GM19455 (cell line): ENCODE results near the gene CAPZB.
"Not testable (repeated sequence)": the region's sequence is repeated elsewhere in the genome, so short reads cannot be mapped to it uniquely, and the experiment has no call there.

Experiments
- ATAC-seq: cut with Tn5 transposase; IDR thresholded peaks from one replicate; pipeline ENCODE4 v1.9.1; 2021; ENCODE audit not compliant: unreplicated experiment

CAPZB gene

DNA sequence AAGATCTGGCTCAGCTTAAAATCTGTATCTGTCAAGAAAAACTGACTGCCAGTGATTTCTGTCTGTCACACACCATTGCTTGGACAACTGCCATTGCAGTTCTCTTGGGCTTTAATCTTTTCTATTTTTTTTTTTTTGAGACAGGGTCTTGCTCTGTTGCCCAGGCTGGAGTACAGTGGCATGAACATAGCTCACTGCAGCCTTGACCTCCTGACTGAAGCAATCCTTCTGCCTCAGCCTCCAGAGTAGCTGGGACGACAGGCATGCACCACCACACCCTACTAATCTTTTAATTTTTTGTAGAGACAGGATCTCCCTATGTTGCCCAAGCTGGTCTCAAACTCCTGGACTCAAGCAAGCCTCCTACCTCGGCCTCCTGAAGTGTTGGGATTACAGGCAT is 14.5 kb upstream of the CAPZB start:
- not testable (repeated sequence) for ATAC-seq

DNA sequence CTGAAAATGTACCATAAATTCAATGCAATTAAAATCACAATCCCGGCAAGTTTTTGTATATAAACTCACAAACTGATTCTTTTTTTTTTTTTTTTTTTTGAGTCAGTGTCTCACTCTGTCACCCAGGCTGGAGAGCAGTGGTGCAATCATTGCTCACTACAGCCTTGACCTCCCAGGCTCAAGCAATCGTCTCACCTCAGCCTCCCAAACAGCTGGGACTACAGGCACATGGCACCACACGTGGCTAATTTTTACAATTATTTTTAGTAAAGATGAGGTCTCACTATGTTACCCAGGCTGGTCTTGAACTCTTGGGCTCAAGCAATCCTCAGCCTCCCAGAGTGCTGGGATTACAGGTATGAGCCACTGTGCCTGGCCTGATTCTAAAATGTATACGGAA is 12.1 kb upstream of the CAPZB start:
- not testable (repeated sequence) for ATAC-seq

DNA sequence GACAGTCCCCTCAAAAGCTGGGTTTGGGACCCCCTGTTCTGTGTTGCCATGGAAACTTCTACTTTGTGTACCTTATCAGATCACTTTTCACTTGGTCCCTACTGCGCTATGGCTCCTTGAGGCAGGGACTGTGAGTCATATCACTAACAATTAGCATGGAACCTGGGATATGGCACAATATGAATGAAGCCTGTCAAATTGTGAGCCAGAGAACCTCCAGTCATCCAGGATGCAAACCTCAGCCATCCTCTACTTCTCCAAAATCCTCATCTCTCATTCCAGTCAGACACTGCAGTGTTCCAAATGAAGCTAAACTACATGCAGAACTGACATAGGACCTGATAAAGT is 11.2 kb upstream of the CAPZB start:
- no peak for ATAC-seq

- no peak for ATAC-seq
Observed at GRCh38 chr1:19495799-19496526, 10.6 kb upstream of the CAPZB start.

DNA sequence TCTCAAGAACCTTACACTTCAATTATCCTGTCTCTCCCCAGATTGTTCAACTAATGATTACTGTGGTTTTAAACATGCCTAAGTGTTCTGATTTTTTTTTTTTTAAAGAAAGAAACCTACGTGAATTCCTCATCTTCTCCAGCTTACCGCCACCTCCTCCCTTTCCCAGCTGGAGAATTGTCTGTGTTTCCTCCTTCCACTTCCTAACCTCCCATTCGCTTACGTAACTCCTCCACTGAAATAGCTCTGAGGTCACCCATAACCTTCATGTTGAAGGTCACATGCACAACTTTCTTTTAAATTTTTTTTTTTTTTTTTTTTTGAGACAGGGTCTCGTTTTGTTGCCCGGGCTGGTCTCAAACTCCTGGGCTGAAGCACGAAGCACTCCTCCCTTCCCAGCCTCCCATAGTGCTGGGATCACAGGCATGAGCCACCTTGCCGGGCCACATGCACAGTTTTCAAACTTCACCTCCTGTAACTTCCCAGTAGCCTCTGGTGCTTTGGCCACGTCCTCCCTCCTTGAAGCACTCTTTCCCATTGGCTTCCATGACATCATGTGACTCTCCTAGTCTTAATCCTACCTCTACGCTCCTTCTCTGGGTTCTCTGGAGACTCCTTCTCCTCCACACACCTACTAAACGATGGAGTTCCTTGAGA is 9.8 kb upstream of the CAPZB start:
- no peak for ATAC-seq

DNA sequence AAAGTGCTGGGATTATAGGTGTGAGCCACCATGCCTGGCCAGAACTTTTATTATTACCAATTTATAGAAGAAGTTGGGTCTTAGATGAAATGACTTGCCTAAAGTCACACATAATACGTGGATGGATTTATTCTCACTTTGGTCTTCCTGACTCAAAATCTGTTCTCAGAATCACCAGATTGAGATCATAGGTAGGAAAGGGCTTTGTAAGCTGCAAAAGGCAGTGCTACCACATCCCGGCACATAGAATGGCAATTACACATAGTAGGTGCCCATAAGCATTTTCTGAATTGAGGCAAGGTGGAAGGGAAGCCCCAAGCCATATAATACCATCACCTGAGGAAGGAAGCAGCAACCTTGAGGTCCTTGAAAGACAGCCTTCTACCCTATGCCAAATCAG is 8.2 kb upstream of the CAPZB start:
- ATAC-seq, result no peak

DNA sequence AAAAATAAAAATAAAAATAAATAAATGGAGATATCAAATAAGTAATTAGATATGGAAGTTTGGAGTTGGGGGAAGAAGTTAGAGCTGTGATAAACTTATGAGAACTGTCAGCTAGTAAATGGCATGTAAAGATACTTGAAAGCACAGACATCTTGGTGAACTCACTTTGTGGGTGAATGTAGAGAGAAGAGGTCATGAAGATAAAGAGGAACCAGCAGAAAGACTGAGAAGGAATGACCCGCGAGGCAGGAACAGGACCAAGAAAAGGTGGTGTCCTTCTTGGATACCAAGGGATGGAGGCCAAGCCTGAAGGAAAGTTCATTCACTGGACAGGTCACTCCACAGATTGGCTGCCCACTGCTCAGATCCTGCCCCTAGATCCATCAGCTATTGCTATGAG is 4.7 kb upstream of the CAPZB start:
- ATAC-seq, result no peak

- no peak for ATAC-seq
Observed at GRCh38 chr1:19488136-19488535, 2.8 kb upstream of the CAPZB start.

DNA sequence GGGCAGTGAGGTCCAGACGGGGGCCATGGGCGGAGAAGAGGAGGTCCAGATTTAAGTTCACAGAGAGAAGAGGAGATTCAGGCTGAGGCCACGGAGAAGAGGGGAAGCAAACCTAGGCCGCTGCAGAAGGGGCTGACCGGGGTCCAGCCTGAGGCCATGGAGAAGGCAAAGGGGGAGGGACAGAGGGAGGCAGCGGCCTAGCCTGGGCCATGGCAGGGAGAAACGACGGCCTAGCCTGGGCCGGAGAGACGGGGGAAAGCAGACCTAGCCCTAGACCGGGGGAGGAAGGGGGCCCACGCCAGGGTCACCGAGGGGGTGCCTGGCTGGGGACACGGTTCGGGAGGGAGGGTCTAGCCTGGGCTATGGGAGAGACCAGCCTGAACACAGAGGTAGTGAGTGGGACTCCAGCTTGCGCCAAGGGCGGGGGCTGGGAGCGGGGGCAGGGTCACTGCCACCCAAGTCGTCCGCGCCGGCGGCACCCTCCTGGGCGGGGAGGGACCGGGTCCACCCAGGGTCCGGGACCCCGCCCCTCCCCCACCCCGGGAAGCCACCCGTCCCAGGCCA is 459 bp downstream of the CAPZB start:
- peak; percentile 19 for ATAC-seq

- ATAC-seq, result no peak
Observed at GRCh38 chr1:19484338-19484797, 971 bp downstream of the CAPZB start.

GRCh38 chr1:19483691-19484090 is 1.6 kb downstream of the CAPZB start:
- ATAC-seq, result no peak

GRCh38 chr1:19483261-19483660 is 2.1 kb downstream of the CAPZB start:
- no peak for ATAC-seq

DNA sequence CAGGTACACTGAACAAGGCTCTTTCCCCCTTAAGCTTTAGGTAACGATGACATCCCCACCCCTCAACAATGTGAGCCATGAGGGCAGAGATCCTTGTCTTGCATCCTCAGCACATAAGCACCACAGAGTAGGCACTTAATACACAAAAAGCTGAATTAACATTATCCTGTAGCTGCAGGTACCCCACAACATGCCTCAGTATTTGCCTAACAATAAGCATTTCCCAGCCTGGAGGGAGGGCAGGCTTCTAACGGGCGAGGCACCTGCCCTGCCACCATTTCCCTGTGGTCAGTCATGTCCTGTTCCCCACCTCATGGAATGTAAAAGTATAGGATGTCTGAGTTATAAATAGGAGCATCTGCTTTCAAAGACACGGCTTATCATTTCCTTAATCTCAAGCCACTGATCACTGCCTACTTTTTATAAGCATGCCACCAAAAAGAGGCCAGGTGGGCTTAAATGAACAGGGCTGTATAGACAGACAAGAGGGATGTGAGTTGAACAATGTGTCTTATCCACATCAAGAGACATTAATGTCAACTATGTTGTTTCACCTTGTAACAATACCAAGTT is 3.4 kb downstream of the CAPZB start:
- no peak for ATAC-seq

- ATAC-seq, result no peak
Observed at GRCh38 chr1:19480282-19480681, 5.1 kb downstream of the CAPZB start.

DNA sequence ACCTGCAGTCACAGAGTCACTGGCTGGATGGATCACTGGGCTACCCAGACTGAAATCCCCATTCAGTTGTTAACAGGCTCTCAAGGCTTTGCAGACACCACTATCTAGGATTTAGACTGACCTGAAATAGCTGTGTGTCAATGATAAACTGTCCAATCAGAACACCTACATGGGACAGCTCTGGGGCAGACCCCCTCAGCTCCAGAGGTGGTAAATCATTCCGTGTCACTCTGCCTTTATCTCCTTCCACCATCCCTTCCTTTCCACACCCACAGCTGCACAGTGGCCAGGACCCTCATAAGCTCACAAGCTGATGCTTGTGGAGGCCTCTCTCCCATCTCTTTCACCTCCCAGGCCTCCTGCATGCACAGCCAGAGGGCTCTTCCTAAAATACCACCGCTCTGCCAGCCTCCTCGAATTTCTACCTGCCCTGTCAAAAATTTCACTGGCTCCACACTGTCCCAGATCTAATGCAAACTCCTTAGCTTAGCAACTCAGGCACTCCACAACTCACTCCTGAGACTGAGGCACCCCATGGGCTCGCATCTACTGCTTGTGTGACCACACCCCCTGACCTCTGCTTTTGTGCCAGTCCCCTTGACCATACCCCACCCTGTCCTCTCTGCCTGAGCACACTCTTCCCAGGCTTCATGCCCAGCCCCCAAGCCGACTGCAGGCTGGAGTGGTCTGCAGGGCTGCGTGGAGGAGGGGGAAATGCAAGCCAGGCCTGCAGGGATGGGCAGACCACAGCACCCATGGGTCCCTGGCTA is 5.8 kb downstream of the CAPZB start:
- no peak for ATAC-seq

DNA sequence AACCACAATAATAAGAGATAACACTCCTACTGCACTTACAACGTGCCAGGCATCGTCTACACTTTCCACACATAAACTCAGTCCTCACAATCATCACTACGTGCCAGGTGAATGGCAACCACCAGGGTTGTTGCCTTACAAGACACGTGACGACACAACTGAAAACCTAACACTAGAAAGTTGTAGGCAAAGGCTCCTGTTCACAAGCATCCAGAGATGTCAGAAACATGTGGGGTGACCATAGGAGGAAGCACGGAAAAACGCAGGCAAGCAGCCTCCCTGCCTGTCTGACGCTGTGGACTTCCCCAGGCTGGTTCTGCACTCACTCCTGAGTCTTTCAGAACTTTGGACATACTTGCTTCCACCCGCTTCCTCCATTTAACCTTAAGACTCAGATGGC is 7.0 kb downstream of the CAPZB start:
- no peak for ATAC-seq

DNA sequence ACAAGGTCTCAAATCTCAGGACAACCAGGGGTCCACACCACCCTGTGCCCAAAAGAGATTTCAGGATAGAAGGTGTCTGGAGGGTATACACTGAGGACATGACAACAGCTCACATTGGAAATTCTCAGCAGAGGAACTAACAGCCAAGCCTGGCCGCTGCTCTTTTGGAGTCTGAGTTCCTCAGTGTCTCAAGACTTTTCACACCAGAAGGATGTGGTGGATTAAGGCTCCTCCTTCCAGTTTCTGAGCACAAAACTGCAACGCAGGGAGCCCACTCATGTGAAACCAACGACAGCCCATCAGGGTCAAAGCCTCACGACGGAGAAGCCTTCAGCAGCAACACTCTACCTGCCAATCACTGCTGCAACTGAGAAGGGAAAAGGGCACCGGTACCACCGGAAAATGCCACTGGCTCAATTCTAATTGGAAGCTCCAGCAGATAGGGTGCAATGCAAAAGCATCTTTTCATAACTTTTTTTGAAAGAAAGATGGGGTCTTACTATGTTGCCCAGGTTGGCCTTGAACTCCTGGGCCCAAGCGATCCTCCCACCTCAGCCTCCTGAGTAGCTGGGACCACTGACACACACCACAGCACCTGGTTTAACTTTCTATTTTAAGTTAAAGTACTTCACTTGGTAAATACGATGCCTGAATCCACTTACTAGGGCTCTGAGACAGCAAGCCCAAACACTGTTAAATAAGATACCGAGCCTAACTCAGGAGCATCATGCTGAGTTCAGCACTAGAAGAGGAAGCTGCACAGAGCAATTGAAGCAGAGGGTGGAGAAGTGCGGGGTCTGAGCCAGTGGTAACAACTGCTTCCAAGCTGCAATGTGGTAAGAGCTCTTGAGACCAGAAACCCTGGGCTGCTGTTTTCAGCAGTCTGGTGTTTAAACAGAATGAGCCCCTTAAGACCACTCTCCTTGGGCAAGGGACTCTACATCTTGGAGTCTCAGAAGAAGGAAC is 7.8 kb downstream of the CAPZB start:
- peak; percentile 51 for ATAC-seq

GRCh38 chr1:19476450-19477190 is 8.7 kb downstream of the CAPZB start:
- ATAC-seq, result peak; percentile 46

- no peak for ATAC-seq
Observed at GRCh38 chr1:19475296-19475695, 10.0 kb downstream of the CAPZB start.

DNA sequence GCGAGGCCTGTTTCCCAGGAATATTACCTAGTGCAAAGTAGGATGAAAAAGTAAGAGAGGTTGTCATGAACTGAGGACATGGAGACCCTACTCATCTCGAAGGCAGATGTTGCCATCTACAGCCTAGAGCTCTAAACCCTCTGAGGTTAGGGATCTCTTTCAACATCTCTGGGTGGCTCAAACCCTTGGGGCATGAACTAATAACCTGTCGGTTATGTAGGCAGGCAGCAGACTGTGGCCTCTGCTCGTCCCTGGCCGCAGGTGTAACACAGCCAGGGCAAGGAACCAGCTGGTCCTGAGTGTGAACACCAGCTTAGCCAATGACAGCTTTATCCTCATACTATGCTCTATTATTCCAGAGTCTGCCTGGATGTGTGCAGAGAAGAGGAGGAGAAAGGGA is 13.2 kb downstream of the CAPZB start:
- no peak for ATAC-seq
